DOHH2 (cell line): ENCODE data around the gene ACIN1.

Source experiments
- H3F3A ChIP-seq: fragments of 200-600 bp; sonication (generic), shearing (Covaris generic); 2 replicates; pipeline ENCODE4 v1.6.0; 2016; ENCODE audit warnings: antibody characterized with exemption, mild to moderate bottlenecking; ENCODE audit not compliant: control insufficient read depth, insufficient read depth
- H3K27ac ChIP-seq: fragments of 200-600 bp; sonication (generic); 2 replicates; pipeline ENCODE4 v1.5.1; 2014; ENCODE audit warnings: low read depth, mild to moderate bottlenecking, low read length, moderate library complexity
- H3K27me3 ChIP-seq: fragments of 200-600 bp; sonication (generic); 2 replicates; pipeline ENCODE4 v1.6.1; 2014; ENCODE audit warnings: mild to moderate bottlenecking, low read length, mixed read lengths; ENCODE audit not compliant: control insufficient read depth
- H3K36me3 ChIP-seq: fragments of 200-600 bp; sonication (generic); 2 replicates; pipeline ENCODE4 v1.6.1; 2014; ENCODE audit warnings: mild to moderate bottlenecking, low read length, moderate library complexity, mixed read lengths; ENCODE audit not compliant: control insufficient read depth
- H3K4me1 ChIP-seq: fragments of 200-600 bp; sonication (generic); 2 replicates; pipeline ENCODE4 v1.6.1; 2014; ENCODE audit warnings: mild to moderate bottlenecking, low read length, mixed read lengths; ENCODE audit not compliant: control insufficient read depth
- H3K4me2 ChIP-seq: fragments of 200-600 bp; sonication (generic); 2 replicates; pipeline ENCODE4 v1.6.0; 2014; ENCODE audit warnings: mild to moderate bottlenecking, low read length, moderate library complexity
- H3K4me3 ChIP-seq: fragments of 200-600 bp; sonication (generic); 2 replicates; pipeline ENCODE4 v1.5.1; 2014; ENCODE audit warnings: mild to moderate bottlenecking, low read length, mixed read lengths
- H3K79me2 ChIP-seq: fragments of 200-600 bp; sonication (generic); 2 replicates; pipeline ENCODE4 v1.6.1; 2014; ENCODE audit warnings: mild to moderate bottlenecking, low read length, mixed read lengths; ENCODE audit not compliant: control insufficient read depth
- H3K9me2 ChIP-seq: fragments of 200-600 bp; sonication (generic); replicated peaks from 2 replicates; pipeline ENCODE4 v1.6.1; 2014; ENCODE audit warnings: mild to moderate bottlenecking, low read length, mixed read lengths; ENCODE audit not compliant: control insufficient read depth
- H3K9me3 ChIP-seq: fragments of 200-600 bp; sonication (generic); 2 replicates; pipeline ENCODE4 v1.6.1; 2014; ENCODE audit warnings: antibody characterized with exemption, low read length, mixed read lengths; ENCODE audit not compliant: control insufficient read depth, insufficient read depth
- H4K20me1 ChIP-seq: fragments of 200-600 bp; sonication (generic); 2 replicates; pipeline ENCODE4 v1.6.0; 2014; ENCODE audit warnings: low read depth, mild to moderate bottlenecking, antibody characterized with exemption, low read length, moderate library complexity; ENCODE audit not compliant: control insufficient read depth, insufficient read depth
- CTCF ChIP-seq: fragments of 200-600 bp; sonication (generic); IDR thresholded peaks from one replicate; pipeline ENCODE4 v1.5.1; 2014; ENCODE audit warnings: antibody characterized with exemption, mild to moderate bottlenecking, low read depth, low read length; ENCODE audit not compliant: poor library complexity, severe bottlenecking
- EZH2phosphoT487 ChIP-seq: fragments of 200-600 bp; sonication (generic); IDR thresholded peaks from 2 replicates; pipeline ENCODE4 v1.6.1; 2017; ENCODE audit warnings: borderline replicate concordance, mild to moderate bottlenecking, antibody characterized with exemption, low read length, moderate library complexity, mixed read lengths

The ACIN1 gene

GRCh38 chr14:23040100-23040499 lies 54.8 kb downstream of the ACIN1 start:
- H3K4me1 ChIP-seq: peaks cover 8% of the 10 kb centered on the region

GRCh38 chr14:23035303-23036144 lies 59.4 kb downstream of the ACIN1 start:
- H3K4me2 ChIP-seq: peak overlapping the region; percentile 71
- H3K9me2 ChIP-seq: no peaks in the 10 kb centered on the region
- H3K36me3 ChIP-seq: peaks cover 34% of the 10 kb centered on the region
- H3K4me3 ChIP-seq: peak overlapping the region; percentile 90
- no peaks in the 10 kb centered on the region for H4K20me1 ChIP-seq
- peak overlapping the region; percentile 76 for H3K27ac ChIP-seq
- H3K9me3 ChIP-seq: no peaks in the 10 kb centered on the region
- no peaks in the 10 kb centered on the region for H3K27me3 ChIP-seq
- TF ChIP-seq EZH2phosphoT487 (no peak), CTCF (no peak)
- peaks cover 19% of the 10 kb centered on the region for H3K4me1 ChIP-seq
- H3K79me2 ChIP-seq: peaks cover 38% of the 10 kb centered on the region
- no peaks in the 10 kb centered on the region for H3F3A ChIP-seq

More at GRCh38 chr14:23040100-23040499, 54.8 kb downstream of the ACIN1 start:
- Histone ChIP-seq H3K9me2 (no peaks in the 10 kb centered on the region), H3K27me3 (no peaks in the 10 kb centered on the region), H3K9me3 (no peaks in the 10 kb centered on the region), H3K4me2 (no peak overlapping the region), H3F3A (no peaks in the 10 kb centered on the region), H3K27ac (no peak overlapping the region), H4K20me1 (no peaks in the 10 kb centered on the region), H3K79me2 (no peaks in the 10 kb centered on the region), H3K36me3 (no peaks in the 10 kb centered on the region), H3K4me3 (no peak overlapping the region)
- no peak for TF ChIP-seq EZH2phosphoT487
- no peak for TF ChIP-seq CTCF

GRCh38 chr14:23034498-23035302 lies 60.2 kb downstream of the ACIN1 start, which contains the start of gene PSMB5:
Gene PSMB5 (minus strand): TSS chr14:23034900. CDS start chr14:23034881, 19 bp downstream.
- Histone ChIP-seq H3K79me2 (peaks cover 41% of the 10 kb centered on the region), H3K9me2 (no peaks in the 10 kb centered on the region), H3K9me3 (no peaks in the 10 kb centered on the region), H3F3A (no peaks in the 10 kb centered on the region), H3K27ac (peak within 1 kb of the TSS; percentile 76), H3K4me3 (peak within 1 kb of the TSS; percentile 90), H3K4me2 (peak within 1 kb of the TSS; percentile 71), H3K27me3 (no peaks in the 10 kb centered on the region), H4K20me1 (no peaks in the 10 kb centered on the region), H3K36me3 (peaks cover 36% of the 10 kb centered on the region), H3K4me1 (peaks cover 19% of the 10 kb centered on the region)
- TF ChIP-seq EZH2phosphoT487 (no peak), CTCF (peak; percentile 19)
